ENCODE data around the gene ZCCHC24.

The ZCCHC24 gene

GRCh38 chr10:79414714-79415113 lies 30.7 kb downstream of the ZCCHC24 start:
- TF ChIP-seq CTCF (conservative IDR thresholded peaks at IDR 0.05; ENCODE audit: control insufficient read depth, insufficient read depth, low read depth, low read length), result no peak

GRCh38 chr10:79413196-79413595 lies 32.2 kb downstream of the ZCCHC24 start:
- peak; percentile 64 for DNase-seq (ENCODE audit: low read depth)
- TF ChIP-seq CTCF (conservative IDR thresholded peaks at IDR 0.05; ENCODE audit: control insufficient read depth, insufficient read depth, low read depth, low read length), result no peak

More at GRCh38 chr10:79414714-79415113, 30.7 kb downstream of the ZCCHC24 start:
- H3K4me3 ChIP-seq (ENCODE audit: control insufficient read depth, low read depth, low read length), result no peak overlapping the region
- no peak for DNase-seq (ENCODE audit: low read depth)

GRCh38 chr10:79412516-79412915 lies 32.9 kb downstream of the ZCCHC24 start:
- H3K4me3 ChIP-seq (ENCODE audit: control insufficient read depth, low read depth, low read length), result no peak overlapping the region
- no peak for DNase-seq (ENCODE audit: low read depth)
- no peak for TF ChIP-seq CTCF (conservative IDR thresholded peaks at IDR 0.05; ENCODE audit: control insufficient read depth, insufficient read depth, low read depth, low read length)

More at GRCh38 chr10:79413196-79413595, 32.2 kb downstream of the ZCCHC24 start:
- H3K4me3 ChIP-seq (ENCODE audit: control insufficient read depth, low read depth, low read length), result no peak overlapping the region

- H3K4me3 ChIP-seq (ENCODE audit: control insufficient read depth, low read depth, low read length), result no peak overlapping the region
- DNase-seq (ENCODE audit: low read depth), result no peak
- TF ChIP-seq CTCF (conservative IDR thresholded peaks at IDR 0.05; ENCODE audit: control insufficient read depth, insufficient read depth, low read depth, low read length), result no peak
Observed at GRCh38 chr10:79411546-79412495, 33.6 kb downstream of the ZCCHC24 start.

GRCh38 chr10:79410315-79411094 lies 34.9 kb downstream of the ZCCHC24 start:
- DNase-seq (ENCODE audit: low read depth), result peak; percentile 53
- TF ChIP-seq CTCF (conservative IDR thresholded peaks at IDR 0.05; ENCODE audit: control insufficient read depth, insufficient read depth, low read depth, low read length), result no peak
- H3K4me3 ChIP-seq (ENCODE audit: control insufficient read depth, low read depth, low read length), result no peak overlapping the region

GRCh38 chr10:79409726-79410085 lies 35.7 kb downstream of the ZCCHC24 start:
- no peak overlapping the region for H3K4me3 ChIP-seq (ENCODE audit: control insufficient read depth, low read depth, low read length)
- no peak for TF ChIP-seq CTCF (conservative IDR thresholded peaks at IDR 0.05; ENCODE audit: control insufficient read depth, insufficient read depth, low read depth, low read length)
- no peak for DNase-seq (ENCODE audit: low read depth)
